C4-2B (cell line): ENCODE measurements around the gene TMTC2.

Source experiments
- ZFX ChIP-seq: fragments of 450-650 bp; IDR thresholded peaks from 2 replicates; pipeline ENCODE4 v1.6.1; 2017
- TF ChIP-seq, protein P1 (sequence below): fragments of 450-650 bp; conservative IDR thresholded peaks from 2 replicates; pipeline ENCODE4 v1.5.1; 2017; ENCODE audit warnings: mild to moderate bottlenecking

- TF ChIP-seq, protein P1, sequence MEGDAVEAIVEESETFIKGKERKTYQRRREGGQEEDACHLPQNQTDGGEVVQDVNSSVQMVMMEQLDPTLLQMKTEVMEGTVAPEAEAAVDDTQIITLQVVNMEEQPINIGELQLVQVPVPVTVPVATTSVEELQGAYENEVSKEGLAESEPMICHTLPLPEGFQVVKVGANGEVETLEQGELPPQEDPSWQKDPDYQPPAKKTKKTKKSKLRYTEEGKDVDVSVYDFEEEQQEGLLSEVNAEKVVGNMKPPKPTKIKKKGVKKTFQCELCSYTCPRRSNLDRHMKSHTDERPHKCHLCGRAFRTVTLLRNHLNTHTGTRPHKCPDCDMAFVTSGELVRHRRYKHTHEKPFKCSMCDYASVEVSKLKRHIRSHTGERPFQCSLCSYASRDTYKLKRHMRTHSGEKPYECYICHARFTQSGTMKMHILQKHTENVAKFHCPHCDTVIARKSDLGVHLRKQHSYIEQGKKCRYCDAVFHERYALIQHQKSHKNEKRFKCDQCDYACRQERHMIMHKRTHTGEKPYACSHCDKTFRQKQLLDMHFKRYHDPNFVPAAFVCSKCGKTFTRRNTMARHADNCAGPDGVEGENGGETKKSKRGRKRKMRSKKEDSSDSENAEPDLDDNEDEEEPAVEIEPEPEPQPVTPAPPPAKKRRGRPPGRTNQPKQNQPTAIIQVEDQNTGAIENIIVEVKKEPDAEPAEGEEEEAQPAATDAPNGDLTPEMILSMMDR = no peak
- no peak for TF ChIP-seq ZFX
These were observed 181.2 kb downstream of the TMTC2 start for GRCh38 chr12:82867762-82868500.
